BE2C (cell line): ENCODE measurements around the gene EPN3.

Source experiments
- DNase-seq: peaks from one replicate; pipeline ENCODE4 v3.0.0-alpha.2; 2020
- H3K27me3 ChIP-seq: fragments of 250-450 bp; sonication (Bioruptor Pico); 2 replicates; pipeline ENCODE4 v1.5.1; 2020; ENCODE audit warnings: mild to moderate bottlenecking
- H3K36me3 ChIP-seq: fragments of 250-450 bp; sonication (Bioruptor Pico); 2 replicates; pipeline ENCODE4 v1.5.1; 2020; ENCODE audit warnings: mild to moderate bottlenecking
- H3K4me1 ChIP-seq: fragments of 250-450 bp; sonication (Bioruptor Pico); 2 replicates; pipeline ENCODE4 v1.5.1; 2020
- H3K4me3 ChIP-seq: 2 replicates; pipeline ENCODE4 v1.5.1; 2011; ENCODE audit warnings: low read depth, low read length
- H3K9me3 ChIP-seq: fragments of 250-450 bp; sonication (Bioruptor Pico); 2 replicates; pipeline ENCODE4 v1.5.1; 2020
- TF ChIP-seq, protein P1 (sequence below): IDR thresholded peaks from 2 replicates; pipeline ENCODE4 v1.5.1; 2012; ENCODE audit warnings: mild to moderate bottlenecking, low read depth, low read length

Gene EPN3

DNA sequence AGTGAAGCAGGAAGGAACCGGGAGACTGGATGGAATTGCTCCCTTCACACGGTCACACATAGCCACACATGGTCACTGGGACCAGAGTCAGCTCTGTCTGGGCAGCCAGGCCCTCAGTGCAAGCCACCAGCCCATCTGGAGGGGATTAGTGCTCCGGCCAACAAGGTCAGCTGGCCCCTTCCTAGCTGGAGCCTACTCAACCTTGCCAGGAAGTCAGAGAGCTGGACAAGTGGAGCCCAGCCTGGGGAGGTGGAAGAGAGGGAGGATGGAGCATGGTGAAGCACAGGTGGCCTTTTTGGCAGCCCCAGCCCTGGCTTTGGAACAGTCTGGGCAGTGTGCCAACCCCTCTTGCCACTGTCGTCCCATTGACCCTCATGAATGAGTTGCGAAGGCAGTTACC lies 24.3 kb downstream of the EPN3 start:
- TF ChIP-seq, protein P1, sequence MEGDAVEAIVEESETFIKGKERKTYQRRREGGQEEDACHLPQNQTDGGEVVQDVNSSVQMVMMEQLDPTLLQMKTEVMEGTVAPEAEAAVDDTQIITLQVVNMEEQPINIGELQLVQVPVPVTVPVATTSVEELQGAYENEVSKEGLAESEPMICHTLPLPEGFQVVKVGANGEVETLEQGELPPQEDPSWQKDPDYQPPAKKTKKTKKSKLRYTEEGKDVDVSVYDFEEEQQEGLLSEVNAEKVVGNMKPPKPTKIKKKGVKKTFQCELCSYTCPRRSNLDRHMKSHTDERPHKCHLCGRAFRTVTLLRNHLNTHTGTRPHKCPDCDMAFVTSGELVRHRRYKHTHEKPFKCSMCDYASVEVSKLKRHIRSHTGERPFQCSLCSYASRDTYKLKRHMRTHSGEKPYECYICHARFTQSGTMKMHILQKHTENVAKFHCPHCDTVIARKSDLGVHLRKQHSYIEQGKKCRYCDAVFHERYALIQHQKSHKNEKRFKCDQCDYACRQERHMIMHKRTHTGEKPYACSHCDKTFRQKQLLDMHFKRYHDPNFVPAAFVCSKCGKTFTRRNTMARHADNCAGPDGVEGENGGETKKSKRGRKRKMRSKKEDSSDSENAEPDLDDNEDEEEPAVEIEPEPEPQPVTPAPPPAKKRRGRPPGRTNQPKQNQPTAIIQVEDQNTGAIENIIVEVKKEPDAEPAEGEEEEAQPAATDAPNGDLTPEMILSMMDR = no peak
- Histone ChIP-seq H3K4me3 (no peak overlapping the region), H3K36me3 (no peaks in the 10 kb centered on the region), H3K9me3 (no peaks in the 10 kb centered on the region; the same call in 1 of the 2 replicates), H3K4me1 (peaks cover 9% of the 10 kb centered on the region), H3K27me3 (peaks cover 17% of the 10 kb centered on the region)
- DNase-seq = no peak

DNA sequence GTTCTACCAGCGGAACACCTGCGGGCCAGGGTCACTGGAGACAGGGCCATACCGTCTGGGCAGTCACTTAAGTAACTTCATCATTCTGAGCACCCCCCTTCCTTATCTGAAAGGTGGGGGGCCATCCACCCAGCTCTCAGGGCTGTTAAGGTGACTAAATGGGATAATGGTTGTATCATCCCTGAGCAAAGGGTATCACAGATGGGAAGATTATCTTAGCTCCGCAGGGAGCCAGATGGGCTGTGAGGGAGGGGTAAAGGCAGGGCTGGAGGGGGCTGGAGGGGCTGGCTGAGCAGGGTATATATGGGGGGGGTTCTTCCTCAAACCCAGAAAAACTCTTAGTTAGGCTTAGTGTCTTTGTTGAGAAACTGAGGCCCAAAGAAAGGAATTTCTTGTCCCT lies 25.1 kb downstream of the EPN3 start:
- H3K4me3 ChIP-seq = no peak overlapping the region
- H3K27me3 ChIP-seq = peaks cover 24% of the 10 kb centered on the region
- no peaks in the 10 kb centered on the region for H3K36me3 ChIP-seq
- H3K4me1 ChIP-seq = peaks cover 9% of the 10 kb centered on the region
- no peaks in the 10 kb centered on the region; the same call in 1 of the 2 replicates for H3K9me3 ChIP-seq
- TF ChIP-seq, protein P1 = no peak
- no peak for DNase-seq

DNA sequence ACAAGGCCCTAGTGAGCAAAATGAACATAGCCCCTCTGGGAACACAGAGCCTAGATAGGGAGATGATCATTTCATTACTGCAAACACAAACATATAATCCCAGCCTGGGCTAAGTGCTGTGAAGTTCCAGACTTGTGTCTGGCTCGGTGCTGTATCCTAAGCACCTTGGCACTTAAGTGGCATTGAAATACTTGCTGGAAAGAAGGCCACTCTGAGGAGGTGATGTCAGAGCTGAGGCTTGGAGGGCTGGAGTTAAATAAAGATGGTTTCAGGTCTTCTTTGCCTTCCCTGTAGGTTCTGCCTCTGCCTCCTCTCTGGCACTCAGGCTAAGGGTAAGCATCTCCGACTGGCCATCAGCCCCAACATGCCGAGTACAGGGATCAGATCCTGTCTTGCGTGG lies 25.6 kb downstream of the EPN3 start:
- no peak for DNase-seq
- no peaks in the 10 kb centered on the region for H3K36me3 ChIP-seq
- TF ChIP-seq, protein P1 = no peak
- H3K4me1 ChIP-seq = peaks cover 9% of the 10 kb centered on the region
- peaks cover 28% of the 10 kb centered on the region for H3K27me3 ChIP-seq
- H3K4me3 ChIP-seq = no peak overlapping the region
- H3K9me3 ChIP-seq = no peaks in the 10 kb centered on the region; the same call in 1 of the 2 replicates

DNA sequence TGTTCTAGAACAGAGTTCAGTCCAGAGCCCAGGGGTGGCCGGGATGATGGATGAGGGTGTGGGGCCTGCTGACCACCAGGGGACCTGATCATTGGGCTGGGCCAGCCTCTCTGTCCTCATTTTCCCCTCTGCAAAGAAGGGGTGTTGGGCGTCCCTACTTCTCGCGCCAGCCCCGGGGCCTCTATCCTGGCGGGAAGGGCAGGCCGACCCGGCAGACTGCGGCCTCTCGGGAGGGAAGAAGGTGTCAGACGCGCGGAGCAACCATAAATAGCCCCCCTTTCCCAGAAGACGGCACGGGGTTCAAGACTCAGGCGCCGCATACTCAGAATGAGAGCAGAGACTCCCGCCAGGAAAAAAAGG lies 26.0 kb downstream of the EPN3 start:
- peaks cover 9% of the 10 kb centered on the region for H3K4me1 ChIP-seq
- H3K36me3 ChIP-seq = no peaks in the 10 kb centered on the region
- DNase-seq = no peak
- no peaks in the 10 kb centered on the region; the same call in 1 of the 2 replicates for H3K9me3 ChIP-seq
- TF ChIP-seq, protein P1 = no peak
- no peak overlapping the region for H3K4me3 ChIP-seq
- peaks cover 33% of the 10 kb centered on the region for H3K27me3 ChIP-seq

DNA sequence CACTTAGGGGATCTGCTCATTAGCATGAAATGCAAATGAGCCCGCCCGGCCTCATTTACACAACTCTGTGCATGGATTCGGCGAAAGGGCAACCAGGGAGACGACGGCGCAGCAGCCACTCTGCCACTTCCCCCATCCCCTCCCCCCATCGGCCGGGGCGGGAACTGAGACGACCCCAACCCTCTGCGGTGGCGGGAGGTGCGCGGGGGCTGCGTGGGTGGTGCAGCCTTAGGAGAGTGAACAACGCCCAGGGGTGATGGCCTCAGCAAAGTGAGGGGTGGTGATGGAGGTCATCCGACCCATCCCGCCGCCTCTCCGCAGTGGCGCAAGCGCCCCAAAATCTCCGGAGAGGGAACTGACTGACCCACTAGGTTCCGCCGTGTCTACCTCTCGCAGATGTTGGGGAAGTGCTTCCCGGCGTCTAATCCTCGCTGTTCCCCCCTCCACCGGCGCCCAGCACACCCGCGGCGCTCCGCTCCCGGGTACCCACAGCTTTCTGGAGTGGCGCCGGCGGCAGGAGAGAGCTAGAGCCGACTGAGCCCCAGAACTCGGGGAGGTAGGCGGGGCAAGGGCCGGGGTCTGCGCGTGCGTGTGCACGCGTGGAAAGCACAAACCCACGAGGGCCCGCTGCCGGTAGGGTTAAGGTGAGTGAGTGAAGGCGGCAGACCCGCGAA lies 26.5 kb downstream of the EPN3 start:
- Histone ChIP-seq H3K9me3 (no peaks in the 10 kb centered on the region; the same call in 1 of the 2 replicates), H3K4me1 (peaks cover 9% of the 10 kb centered on the region), H3K4me3 (no peak overlapping the region), H3K27me3 (peaks cover 38% of the 10 kb centered on the region), H3K36me3 (no peaks in the 10 kb centered on the region)
- TF ChIP-seq, protein P1 = no peak
- no peak for DNase-seq

DNA sequence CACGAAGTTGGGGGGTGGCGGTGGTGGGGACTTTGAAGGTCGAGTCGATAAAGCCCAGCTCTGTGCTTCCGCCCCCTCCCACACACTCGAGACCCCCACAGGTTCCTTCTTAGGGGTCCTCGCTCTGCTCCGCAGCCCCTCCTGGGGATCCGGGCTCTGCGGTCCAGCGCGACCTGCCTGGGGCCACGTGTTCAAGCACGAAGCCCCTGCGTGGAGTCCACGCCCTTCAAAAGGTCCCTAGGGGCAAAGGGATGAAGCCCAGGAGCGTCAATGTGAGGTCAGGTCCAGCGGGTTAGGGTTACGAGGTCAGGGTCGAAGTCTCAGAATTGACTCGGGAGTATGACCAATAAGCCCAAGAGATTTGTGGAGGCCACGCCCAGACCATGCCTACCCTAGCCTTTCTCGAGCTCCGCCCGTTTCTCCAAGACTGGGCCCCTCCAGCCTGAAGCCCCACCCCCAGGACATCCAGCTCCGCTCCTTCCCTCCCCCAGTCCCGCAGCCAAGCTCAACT lies 27.2 kb downstream of the EPN3 start:
- H3K9me3 ChIP-seq = no peaks in the 10 kb centered on the region; the same call in 1 of the 2 replicates
- DNase-seq = no peak
- peaks cover 39% of the 10 kb centered on the region for H3K27me3 ChIP-seq
- H3K36me3 ChIP-seq = no peaks in the 10 kb centered on the region
- peaks cover 12% of the 10 kb centered on the region for H3K4me1 ChIP-seq
- TF ChIP-seq, protein P1 = no peak
- H3K4me3 ChIP-seq = peak overlapping the region; percentile 46
